Embryonic facial prominence (tissue), 1 donor: ENCODE measurements around the gene PTPN14.
A peak's percentile ranks its signal among the peaks of the same experiment; 100 is the strongest.

Experiments
- DNase-seq: peaks from one replicate; pipeline ENCODE4 v3.0.0-alpha.2; 2016; ENCODE audit errors: extremely low spot score

Gene PTPN14

DNA sequence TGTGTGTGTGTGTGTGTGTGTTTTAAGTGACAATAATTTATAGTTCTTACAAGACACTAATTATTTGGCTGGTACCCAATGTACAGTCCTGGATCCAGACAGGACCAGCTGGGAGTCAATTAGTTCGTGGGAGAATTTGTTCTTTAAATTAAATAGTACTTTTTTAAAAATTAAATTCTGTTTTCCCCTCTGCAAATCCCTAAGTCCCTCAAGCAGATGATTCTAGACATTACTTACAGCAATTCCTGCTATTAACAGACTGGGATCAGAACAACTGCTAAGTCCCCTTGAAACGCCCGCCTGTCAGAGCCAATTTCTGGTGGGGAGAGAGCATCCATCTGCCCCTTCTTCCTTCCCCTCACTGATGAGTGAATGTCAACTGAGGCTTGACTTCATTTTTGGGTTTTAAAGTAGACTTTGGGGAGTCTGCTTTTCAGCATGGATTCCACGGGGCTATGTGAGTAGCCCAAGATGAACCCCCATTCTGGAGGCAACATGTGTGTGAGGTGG lies 186.6 kb downstream of the PTPN14 start:
- no peak for DNase-seq

DNA sequence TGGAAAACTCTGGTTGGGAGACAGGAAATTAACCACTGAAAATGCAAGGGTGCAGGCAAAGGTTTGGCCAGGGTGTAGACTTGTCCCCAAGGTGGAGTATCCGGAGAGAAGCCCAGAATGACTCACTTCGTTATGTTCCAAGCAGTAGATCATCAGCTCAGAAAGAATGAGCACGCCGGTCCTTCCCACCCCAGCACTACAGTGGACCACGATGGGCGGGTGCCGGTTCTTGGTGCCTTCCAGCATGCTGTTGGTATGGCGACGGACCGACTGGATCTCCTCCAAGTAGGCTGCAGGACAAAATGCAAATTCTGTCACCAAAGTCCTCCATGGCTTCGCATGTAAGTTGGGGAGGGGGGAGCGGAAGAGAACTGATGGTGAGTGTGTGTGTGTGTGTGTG lies 187.0 kb downstream of the PTPN14 start:
- DNase-seq = no peak

DNA sequence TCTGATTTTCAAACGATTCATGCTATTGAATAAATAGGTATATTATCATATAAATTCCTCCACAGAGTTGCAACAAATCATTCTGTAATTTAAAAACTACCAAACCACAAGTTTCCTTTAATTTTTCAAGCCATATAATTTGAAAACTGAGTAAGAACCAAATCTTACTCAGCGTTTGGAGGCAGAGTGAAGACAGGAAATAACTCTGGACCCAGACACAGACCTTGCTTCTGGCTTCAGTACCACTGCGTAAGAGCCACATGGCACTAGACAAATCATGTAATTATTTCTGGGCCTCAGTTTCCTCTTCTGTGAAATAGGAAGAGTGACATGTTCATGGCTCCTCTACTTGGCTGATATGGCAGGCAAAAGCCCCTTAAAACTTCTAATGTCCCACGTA lies 188.0 kb downstream of the PTPN14 start:
- DNase-seq = no peak

DNA sequence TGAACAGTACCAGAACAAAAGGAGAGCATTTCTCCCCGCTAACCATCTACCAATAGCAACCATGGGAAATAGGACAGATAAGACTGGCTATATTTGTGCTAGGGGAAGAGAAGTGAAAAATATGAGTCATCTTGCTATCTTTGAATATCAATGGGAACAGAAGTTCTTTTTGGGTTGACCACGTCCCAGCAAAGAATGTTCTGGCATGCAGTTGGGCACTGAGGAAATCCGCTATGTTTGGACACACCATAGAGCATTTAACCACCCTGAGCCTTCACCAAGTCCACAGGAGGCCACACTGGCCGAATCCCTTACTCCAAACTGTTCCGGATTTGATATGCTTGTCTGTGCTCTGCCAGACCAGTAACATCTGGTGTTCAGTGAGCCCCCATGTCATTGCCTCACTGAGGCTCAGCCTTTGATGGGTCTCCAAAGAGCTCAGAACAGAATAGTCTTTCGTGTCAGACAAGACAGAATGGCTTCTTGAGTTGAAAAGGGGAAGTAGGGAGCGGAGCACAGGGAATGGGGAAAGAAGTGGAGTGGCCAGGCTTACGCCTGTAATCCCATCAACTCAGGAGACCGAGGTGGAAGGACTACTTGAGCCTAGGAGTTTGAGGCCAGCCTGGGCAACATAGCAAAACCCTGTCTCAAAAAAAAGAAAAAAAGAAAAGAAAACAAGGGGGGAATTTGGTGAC lies 189.1 kb downstream of the PTPN14 start:
- DNase-seq = no peak

DNA sequence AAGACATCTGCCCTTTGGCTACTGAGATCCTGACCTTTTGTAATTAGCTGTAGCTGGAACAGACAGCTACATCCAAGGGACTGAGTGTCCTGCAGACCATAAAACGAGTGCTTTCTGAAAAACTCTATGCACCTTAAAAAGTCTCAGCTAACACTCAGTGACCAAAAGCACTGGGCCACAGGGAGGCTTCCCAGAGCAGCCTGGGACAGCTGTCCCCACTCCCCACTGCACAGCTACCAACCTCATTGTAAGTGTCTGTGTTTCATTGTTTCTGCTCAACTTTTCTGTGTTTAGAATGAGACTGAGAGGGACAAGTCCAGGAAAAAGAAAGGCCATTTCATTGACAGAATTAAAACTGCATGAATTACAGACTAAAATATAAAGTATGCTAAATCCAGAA lies 189.8 kb downstream of the PTPN14 start:
- no peak for DNase-seq

DNA sequence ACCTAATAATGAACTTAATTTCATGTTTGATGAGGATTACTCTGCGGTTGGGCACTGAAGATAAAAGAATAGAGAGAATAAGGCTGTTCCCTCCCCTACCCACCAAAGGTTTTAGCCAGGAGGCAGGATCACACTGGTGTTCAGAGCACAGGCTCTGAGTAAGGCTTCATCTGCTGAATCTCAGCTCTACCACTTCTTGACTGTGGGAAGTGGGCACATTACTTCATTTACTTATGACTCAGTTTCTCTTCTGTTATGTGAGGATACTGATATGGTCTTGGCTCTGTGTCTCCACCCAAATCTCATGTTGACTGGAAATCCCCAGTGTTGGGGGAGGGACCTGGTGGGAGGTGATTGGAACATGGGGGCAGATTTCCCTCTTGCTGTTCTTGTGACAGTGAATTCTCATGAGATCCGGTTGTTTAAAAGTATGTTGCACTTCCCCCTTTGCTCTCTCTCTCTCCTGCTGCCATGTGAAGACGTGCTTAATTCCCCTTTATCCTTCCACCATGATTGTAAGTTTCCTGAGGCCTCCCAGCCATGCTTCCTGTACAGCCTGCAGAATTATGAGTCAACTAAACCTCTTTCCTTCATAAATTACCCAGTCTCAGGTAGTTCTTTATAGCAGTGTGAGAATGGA lies 190.8 kb downstream of the PTPN14 start:
- no peak for DNase-seq

DNA sequence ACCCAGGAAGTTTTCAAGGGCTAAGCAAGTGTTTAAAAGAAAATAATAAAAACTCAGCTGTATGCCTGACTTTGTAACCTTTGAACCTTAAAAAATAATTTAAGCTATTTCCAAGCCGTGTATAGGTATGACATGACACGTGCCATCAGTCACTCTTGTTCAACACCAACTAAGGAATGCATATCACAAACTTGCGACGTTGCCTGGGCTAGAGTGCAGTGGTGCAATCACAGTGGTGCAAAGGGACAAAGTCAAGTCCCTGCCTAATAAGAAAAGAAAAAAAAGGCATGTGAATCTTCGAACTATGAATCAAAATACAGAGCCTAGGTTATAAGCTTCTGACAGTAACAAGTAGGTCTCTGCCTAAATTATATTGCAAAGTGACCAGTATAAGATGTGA lies 191.3 kb downstream of the PTPN14 start:
- no peak for DNase-seq

DNA sequence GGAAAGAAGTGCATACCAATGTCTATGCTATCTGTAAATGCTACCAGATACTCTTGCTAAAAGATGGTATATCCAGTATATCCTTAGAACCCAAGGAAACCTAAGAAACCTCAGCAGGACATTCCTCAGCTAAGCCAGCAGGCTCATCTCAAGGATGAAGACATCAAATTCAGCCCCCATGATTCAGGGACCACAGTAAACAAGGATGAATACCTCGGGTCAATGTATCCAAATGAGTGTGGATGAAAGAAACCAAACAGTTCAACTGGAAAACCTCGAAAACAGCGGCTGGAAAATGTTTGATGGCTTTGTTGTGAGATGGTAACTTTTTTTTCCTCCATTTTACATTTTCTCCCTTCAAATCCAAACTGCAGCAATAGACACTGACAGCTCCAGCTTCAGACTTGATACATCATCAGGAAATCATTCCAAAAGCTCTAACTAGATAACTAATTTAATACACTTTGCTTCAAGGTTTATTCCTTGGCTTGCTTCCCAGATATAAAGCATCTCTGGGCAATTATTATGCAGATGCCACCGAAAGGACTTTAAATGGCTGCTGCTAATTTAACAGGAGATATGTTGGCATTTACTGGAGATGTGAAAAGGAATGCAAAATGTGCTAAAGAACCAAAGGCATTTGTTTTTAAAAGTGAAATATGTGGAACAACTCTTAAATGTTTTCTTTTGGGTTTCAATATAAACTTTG lies 196.8 kb downstream of the PTPN14 start:
- DNase-seq = no peak

DNA sequence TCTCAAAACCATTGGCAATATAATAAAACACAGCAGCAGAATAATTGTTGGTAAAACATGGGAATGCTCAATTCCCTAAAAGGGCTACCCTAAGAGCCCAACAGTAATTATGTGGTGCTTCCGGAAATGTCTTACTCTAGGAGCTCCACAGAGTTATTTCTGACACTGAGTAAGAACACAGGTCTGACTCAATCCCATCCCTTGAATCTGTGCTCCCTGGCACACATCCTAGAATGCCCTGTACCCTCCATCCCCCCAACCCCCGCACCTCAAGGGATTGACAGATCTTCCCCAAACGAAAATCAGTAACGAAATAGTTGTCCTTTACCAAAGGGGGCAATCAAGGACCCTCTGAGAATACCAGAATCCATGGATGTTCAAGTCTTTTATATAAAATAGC lies 198.6 kb downstream of the PTPN14 start:
- no peak for DNase-seq

DNA sequence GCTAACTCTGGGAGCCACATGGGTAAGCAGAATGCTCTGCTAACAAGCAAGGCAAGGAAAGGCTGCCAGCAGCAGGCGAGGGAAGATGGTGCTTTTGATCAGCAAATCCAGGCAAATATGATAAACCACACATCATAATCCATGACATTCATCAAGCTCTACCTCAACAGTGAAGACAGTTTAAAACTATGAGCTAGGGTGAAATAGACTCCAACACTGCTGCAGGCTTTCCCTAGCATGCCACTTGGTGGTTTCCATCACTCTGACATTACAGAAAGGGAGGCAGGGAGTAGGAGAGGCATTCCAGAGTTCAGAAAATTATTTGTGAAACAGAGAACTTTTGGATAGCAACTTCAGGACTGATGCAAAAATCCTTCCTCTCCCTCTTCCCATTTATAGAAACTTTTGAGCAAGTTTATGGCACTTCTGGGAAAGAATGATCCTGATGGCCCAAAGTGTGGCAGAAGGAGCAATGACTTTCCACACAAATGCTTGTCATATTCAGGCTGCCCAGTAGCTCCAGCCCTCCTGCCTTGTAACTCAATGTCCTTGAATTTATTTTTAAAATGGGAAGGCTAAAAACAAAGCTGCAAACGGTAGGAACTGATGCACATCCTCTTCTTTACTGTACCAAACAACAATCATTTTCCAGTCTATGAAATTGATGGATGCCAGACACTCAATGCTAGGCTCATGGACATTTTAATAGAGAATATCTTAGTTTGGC lies 199.7 kb downstream of the PTPN14 start:
- DNase-seq = no peak

DNA sequence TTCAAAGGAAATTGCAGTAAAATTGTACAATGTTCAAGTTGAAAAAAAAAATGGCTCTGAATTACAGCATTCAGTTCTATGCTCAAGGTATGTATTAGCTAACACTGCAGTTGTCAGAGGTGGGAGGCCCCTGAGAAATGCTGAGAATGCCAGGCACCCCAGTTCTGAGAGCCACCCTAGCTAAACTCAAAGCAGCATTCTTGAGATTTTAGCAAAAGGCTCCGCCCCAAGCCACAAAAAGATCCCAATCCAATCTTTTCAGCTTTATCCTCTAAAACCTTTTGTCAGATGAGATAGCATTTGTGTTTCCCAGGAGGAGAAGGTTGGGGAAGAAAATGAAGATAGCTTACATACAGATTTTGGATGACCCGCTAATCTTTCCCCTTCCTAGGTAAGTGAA lies 201.6 kb downstream of the PTPN14 start:
- DNase-seq = no peak

DNA sequence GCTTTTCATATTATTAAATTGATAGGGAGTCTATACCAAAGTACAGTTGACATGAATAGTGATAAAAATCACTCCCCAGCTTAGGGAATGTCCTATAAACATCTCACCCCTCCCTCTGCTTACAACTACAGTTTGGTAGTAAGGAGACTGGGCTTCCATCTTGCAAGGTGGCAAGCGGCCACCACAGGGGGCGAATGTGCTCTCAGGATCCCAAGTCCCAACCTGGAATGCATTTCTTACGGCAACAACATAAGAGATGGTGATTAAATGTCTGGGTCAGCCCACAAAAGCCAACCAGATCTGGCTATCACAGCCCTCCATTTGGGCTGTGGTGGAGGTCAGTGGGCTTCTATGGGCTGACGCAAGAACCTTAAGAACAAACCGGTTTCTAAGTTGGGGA lies 202.4 kb downstream of the PTPN14 start:
- DNase-seq = no peak

DNA sequence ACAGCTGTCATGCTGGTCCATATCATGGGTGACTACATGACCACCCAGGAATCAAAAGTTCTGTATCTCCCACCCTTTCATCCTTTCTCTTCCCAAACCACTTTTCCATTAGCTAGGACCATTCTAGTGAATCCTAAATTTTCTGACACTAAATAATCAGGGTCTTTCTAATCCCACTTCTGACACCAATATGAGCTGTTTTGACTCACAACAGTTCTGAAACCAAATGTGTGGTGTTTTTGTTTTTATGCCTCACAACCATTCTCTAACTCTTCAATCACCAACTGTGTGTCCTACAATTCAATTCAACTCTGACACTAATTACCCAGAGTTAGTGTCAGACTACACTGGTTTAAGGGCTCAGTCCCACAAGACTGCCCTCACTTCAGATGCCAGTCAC lies 206.5 kb downstream of the PTPN14 start:
- no peak for DNase-seq

DNA sequence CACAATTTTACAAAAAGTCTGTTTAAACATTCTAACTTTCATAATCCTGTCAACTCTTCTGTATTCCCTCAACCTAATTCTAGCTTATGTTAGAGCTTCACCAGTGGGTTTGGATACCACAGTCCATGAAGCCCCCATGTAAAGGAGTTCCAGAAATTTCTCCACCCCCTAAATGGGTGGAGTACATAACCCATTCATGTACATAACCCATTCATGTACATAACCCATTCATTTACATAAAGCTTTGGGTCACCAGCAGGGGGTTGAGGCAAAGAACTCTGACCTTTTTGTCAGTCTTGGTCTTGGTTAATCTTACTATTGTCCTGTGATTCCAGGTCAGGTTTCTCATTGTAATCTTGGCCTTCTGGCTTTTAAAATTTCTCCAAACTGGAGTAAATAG lies 208.9 kb downstream of the PTPN14 start:
- no peak for DNase-seq

DNA sequence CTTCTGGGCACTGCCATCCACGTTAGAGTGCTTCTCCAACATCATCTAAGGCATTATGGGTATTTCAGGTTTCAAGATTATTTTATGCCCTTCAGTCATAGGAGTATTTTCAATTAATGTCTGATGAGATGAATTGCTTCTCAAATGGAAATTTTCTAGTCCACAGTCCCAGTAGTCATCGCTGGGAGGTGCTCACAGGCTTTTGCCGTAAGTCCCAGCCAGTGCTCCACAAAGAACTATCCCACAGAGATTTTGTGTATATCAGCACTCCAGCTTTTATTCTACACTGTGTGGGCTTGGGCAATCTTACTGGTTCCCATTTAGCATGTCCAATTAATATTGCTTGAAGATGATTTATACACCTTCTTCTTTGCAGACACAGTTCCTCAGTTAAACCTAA lies 209.5 kb downstream of the PTPN14 start:
- no peak for DNase-seq

DNA sequence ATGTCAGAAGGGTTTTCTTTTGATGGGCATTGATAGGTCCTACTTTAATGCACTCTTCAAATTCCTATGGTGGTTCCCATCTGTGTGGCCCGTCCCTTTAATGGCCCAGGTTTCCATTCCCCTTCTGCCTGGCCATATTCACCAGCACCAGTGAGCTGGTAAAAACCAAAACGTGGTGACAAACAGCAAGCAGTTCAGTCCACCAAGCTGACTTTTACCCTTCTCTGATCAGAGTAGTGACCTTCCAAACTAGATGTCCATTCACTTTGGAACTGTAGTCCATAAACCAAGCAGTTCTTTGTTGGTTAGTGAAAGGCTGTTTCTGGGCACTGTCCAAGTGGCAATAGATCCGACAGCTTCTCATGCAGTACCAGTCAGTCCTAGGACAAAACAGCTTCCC lies 209.9 kb downstream of the PTPN14 start:
- DNase-seq = no peak

DNA sequence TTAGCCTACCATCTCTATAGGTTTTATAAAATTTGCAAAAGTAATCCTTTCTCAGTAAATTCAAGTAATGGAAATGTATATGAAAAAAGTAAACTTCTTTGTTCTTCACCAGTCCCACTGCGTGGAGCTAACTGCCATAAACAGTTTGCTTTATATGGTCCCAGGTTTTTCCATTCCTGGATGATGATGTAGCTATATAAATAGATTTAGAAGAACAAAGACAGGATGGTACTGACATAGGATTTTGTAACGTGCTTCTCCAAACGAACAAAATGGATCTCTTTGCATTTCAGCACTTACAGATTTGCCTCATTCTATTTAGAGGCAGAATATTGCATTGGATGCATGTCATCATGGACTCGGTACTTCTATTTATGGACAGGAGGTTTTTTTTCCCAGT lies 213.2 kb downstream of the PTPN14 start:
- no peak for DNase-seq

DNA sequence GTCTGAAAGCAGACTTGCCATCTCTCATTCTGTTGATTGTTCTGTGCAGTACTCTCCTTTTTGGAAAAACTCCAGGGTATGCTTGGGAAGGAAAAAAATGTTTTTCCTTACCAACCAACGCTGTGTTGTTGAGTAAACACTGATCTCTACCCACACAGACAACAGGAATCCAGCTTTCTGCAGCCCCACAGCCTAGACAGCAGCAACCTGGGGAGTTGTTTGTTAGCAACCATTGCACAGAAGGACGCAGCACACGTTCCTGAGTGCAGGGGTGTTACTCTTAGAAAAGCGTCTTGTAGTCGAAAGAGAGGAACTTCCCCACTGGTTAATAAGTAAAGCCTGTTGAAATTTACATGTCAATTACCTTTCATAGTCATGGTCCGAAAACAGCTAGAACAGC lies 213.9 kb downstream of the PTPN14 start:
- DNase-seq = peak; percentile 56

DNA sequence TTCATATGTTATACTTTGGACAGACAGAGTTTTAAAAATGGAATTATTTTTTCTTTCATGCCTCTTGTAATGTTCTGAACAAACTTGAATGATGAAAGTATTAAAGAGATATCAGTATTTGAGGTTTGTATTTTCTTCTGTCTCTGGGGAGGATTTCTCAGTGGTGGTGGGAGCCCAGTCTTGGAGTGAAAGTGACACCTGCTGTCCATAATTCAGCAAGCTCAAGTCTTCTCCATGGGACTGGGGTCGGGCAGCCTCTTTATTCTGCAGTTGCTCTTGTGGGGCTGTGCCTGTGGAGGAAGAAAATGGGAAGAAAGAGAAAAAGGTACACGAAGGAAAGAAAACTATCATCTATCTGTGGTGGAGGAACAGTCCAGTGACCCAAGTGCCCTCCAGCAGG lies 214.4 kb downstream of the PTPN14 start:
- DNase-seq = no peak

DNA sequence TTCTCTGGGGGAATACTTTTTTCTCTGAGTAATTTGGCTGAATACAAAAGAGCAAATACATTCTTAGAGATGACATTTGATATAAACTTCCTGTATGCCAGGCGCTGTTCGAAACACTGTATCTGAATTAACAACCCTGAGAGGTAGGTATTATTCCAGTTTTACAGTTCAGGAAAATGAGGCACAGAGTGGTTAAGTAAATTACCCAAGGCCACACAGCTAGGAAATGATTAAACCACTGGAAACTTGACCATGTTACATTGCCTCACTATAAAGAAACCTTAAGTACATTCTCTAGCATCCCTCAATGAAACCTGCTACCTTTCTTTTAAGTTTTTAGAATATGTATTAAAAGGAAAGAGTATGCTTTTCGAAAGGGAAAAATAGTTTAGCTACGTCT lies 215.8 kb downstream of the PTPN14 start:
- DNase-seq = no peak

DNA sequence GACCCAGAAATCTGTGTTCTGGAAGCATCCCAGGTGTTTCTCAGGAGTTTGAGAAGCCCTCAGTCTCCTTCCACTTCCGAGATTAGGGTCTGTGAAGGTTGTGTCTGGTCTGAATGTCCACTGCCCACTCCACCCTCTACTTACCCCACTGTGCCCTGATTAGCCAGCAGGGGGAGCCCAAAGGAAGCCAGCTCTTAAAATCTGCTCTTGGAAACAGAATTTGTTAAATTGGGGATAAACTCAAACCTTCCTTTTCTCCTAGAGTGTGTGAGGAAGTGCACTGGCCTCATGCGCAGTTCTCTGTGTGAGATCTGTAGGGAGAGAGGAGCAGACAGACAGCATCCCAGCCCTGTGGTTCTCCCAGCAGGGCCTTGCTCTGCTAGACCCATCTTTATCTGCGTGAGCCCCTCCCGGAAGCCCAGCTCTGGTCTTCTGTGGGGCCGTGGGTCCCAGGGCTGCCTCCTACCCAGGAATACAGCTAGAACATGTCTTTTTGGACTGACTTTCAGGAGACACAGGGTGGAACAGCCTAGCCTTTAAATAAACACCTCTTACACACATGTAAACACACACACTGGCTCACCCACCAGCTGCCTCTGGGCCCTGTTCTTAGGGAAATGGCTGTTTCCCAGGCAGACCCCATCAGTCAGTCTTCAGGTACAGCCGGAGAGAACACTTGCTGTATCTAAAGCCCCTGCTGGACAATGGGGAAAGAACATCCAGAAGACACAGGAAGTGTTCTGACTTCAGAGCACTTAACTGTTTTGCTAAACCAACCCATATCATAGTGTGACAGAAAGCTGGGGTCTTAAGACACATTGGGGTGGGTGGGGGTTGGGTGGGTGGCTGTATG lies 218.2 kb downstream of the PTPN14 start:
- no peak for DNase-seq
